Activated T-cell treated with anti-CD3 and anti-CD28 coated beads, Interleukin-2, amount 50 U/mL, for 48 hours (primary cell): ENCODE data around the gene GAS2.

ENCODE experiments used
- DNase-seq, 2 experiments: peaks; one replicate each; pipeline ENCODE4 v3.0.0-alpha.2; 2020

GAS2 gene

DNA sequence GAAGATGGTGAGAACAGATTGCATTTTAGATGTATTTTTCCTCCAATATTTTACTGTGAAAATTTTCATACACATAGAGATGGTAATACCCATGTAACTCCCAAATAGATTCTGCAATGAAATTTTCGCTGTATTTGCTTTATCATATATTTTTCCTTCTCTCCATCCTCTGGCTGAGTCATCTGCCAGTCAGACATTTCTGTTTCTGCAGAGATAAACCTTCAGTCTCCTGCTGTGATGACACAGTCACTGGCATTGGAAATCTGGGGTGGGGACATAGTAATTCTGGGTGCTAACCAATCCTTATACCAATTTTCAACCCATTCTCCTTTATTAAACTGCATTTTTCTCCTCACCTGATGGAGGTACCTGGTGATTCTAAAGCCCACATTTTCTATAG lies 129.5 kb downstream of the GAS2 start:
- no peak for DNase-seq

GRCh38 chr11:22797047-22797446 lies 130.6 kb downstream of the GAS2 start:
- no peak for DNase-seq

GRCh38 chr11:22798901-22799300 lies 132.5 kb downstream of the GAS2 start:
- no peak for DNase-seq

GRCh38 chr11:22800482-22800881 lies 134.1 kb downstream of the GAS2 start:
- DNase-seq: no peak

DNA sequence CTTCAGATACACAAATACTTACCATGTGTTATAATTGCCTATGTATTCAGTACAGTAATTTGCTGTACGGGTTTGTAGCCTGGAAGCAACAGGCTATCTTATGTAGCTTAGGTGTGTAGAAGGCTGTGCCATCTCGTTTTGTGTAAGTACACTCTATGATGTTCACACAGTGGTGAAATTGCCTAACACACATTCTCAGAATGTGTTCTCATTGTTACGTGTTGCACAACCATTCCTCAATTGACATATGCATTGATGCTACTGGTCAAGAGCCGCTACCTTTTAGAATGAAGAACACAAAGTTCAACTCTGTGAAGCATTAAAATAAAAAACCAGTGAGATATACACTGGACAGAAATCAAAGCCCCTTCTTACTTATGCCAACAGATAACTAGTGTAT lies 136.4 kb downstream of the GAS2 start:
- no peak for DNase-seq

DNA sequence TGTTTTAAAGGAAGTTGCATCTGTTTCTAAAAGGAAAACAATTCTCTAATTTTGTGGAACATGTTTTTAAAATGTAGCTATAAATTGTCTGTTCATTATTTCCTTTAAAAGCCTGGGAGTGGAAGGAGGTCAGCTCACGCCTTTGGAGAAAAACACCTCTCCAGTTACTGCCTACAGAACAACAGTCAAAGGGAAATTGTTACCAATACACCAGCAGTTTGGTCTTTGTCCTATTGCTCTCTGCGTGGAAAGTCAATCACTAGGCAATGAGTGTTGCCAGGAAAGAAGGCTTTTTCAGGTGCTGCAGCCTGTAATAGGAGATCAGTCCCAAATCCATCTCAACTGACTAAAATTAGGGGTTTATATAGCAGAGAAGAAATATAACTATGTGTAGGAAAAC lies 141.0 kb downstream of the GAS2 start:
- no peak for DNase-seq

GRCh38 chr11:22807855-22808570 lies 141.6 kb downstream of the GAS2 start:
- no peak for DNase-seq

- no peak for DNase-seq
These were observed 142.3 kb downstream of the GAS2 start for GRCh38 chr11:22808571-22809197.

- no peak for DNase-seq
These were observed 143.5 kb downstream of the GAS2 start for GRCh38 chr11:22809893-22810292.

DNA sequence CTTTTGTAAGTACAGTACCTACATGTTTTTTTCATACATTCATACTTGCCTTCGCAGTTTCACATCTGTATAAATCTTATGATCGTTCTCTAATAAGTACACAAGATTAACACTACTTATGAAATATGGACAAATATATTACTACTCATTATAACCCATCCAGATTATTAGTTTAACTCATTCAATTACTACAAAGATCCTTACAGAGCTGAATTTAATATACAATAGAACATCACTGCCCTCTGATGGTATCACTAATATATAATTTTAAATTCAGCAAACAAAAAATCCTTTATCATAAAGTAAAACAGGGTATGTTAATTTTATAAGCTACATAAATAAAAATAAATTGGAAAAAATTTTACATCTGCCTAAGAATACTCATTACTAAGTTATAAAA lies 155.8 kb downstream of the GAS2 start:
- DNase-seq: no peak

- DNase-seq: no peak
These were observed 162.0 kb downstream of the GAS2 start for GRCh38 chr11:22828373-22828772.

DNA sequence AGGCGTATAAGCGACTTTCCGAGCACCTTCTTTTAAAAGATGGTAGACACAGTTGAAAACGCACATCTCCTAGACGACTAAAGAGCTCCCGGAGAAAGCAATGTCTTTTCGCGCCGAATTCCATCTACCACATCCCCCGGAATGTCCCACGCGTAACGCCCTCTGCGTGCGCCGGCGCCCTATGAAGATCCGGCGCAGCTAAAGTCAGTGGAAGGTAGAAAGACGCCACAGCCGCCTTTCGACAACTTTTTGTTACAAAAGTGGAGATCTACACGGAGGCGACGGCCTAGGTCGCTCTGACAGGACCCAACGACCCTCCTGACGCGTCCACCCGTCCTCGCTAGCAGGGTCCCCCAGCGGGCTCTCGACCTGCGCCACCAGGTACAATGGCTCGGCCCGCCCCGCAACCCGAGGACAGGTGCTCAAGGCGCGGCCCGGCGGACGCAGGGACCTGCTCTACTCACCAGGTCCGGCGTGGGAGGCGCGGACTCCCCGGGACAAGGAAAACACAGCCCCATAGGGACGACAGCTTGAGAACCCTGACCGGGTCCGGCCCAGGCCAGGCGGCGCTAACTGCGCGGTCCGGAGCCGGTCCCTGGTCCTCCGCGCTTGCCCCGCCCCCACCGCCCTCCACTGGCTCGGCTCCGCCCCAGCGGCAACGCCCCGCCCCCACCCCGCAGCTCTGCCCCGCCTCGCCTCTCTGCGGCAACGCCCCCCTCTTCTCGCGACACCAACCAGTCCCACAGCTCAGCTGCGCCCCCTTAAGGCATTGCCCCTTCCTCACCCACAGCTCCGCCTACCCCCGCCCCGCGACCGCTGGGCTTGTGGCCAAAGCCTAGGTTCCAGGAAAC lies 163.0 kb downstream of the GAS2 start, which contains the start of gene SVIP:
Gene SVIP (minus strand): TSS at position 571 of the 851 bp plus-strand sequence. CDS start 53 bp downstream, at position 518.
- peak; percentile 95 to 96 for DNase-seq

DNA sequence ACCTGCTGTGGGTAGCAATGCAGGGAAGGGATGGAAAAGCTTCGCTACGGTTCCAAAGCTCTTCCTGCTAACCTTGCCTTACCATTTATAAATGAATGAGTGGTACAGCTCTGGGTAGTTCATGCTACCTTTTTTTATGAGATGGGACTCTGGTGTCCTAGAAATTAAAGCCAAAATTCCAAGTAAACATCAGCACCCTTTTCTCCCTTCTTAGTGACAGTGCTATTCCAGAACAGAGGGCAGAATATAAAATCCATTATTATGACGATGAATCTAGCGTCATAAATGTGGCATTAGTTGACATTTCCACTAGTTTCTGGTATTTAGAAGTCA lies 163.6 kb downstream of the GAS2 start:
- DNase-seq: no peak

DNA sequence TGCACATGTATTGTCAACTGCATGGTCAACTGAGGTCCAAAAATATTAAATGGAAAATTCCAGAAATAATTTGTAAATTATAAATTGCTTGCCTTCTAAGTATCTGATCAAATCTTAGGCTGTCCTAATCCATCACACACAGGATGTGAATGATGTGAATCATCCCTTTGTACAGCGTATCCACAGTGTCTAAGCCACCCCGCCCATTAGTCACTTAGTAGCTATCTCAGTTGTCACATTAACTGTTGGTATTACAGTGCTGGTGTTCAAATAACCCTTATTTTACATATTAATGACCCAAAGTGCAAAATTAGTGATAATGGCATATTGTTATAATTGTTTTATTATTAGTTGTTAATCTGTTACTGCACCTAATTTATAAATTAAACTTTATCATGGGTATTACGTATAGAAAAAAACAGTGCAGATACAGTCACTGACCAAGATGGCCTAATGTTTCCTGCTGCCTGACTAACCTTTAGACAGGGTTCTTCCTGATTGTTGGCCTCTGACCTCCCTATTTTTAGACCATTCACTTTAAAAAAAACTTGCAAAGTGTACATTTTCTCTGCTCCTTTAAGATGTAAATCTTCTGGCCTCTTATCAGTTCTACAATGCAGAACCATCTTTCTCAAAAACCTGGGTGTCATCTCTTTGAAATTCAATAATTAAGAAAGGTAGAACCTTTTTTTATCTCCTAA lies 166.1 kb downstream of the GAS2 start:
- no peak for DNase-seq

GRCh38 chr11:22846726-22847125 lies 180.3 kb downstream of the GAS2 start:
- no peak for DNase-seq

- no peak for DNase-seq
These were observed 185.1 kb downstream of the GAS2 start for GRCh38 chr11:22851477-22851876.

GRCh38 chr11:22859756-22860155 lies 193.3 kb downstream of the GAS2 start:
- no peak for DNase-seq

DNA sequence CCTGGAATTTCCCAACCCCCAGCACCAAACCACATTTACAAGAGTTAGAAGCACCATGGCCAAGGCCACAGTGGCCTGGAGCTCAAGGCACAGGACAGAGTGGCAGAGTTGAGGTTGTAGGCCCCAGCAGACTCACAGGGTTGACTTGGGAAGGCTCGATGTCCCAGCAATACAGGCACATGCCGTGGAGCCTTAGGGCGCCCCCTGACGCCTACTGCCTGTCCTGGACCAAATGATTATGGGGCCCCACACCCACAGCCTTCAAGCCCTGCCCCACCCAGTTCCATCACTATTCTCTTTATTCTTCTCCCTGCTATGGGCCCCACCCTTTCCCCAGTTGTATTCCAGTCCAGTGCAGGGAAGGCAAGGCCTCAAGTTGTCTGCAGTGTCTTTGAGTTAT lies 193.8 kb downstream of the GAS2 start, which contains the start of gene CCDC179:
Gene CCDC179 (minus strand): TSS at position 234 of the 400 bp plus-strand sequence. CDS start 53 bp downstream, at position 181.
- DNase-seq: no peak
